Measurements from ENCODE around the gene STK32B. TPM values are rescaled to one million over a fixed set of nuclear protein-coding genes. Genes with fewer than 3 reads are reported as not detected.

STK32B gene
- total and polyA plus RNA-seq, 2 of the 4 experiments (the other 2 are of a cell fraction): 5.5 to 6.3 TPM

DNA sequence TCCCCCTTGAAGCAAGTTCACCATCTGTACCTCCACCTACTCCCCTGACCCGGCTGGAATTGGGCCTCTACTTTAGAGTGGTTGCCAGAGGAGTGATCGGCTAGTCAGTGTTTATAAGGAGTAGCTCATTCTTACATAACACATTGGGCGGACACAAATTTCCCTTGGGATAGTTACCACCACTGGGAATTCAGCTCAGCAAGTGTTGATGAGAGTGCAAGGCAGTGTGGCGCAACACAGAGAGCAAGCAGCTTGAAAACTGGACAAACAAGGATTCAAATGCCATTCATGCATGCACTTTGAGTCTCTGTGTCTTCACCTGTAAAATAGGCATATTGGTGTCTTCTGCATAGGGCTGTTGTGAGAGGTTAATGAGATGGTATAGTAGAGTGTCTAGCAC lies 92.7 kb downstream of the STK32B start:
- H3K23ac ChIP-seq (ENCODE audit: low read depth, low read length): no peak overlapping the region
- WGBS, 2 experiments (ENCODE audit: extremely low coverage in 2 of 2, insufficient read length in 1 of 2): no CpG with 5 or more reads among the region's 4 CpGs
- no peaks in the 10 kb centered on the region for H3K9me3 ChIP-seq (ENCODE audit: control insufficient read depth, insufficient read depth, low read length)
- no peak overlapping the region for H4K8ac ChIP-seq (ENCODE audit: low read depth in 2 of 2, low read length in 2 of 2)
- H4K91ac ChIP-seq (ENCODE audit: insufficient read depth, low read depth, low read length): no peak overlapping the region
- no peak overlapping the region for H3K14ac ChIP-seq (replicated peaks; ENCODE audit: low read depth, low read length)
- no peak overlapping the region for H4K5ac ChIP-seq (ENCODE audit: low read depth, low read length)
- no TSS peak for BruUV-seq (replicated peaks)
- ATAC-seq (ENCODE audit: low read depth) (no peak), DNase-seq (no peak)
- H3K56ac ChIP-seq (ENCODE audit: extremely low read depth, insufficient read depth, low read length): no peak overlapping the region
- no peak overlapping the region for H2AFZ ChIP-seq (replicated peaks; ENCODE audit: low read length, poor library complexity)
- no peaks in the 10 kb centered on the region for H3K27me3 ChIP-seq (ENCODE audit: control insufficient read depth, insufficient read depth, low read length)
- H3K4ac ChIP-seq (ENCODE audit: low read depth, low read length): no peak overlapping the region
- H3K4me2 ChIP-seq (ENCODE audit: low read depth, low read length): no peak overlapping the region
- dilution Hi-C loops (cut with HindIII; ENCODE audit: low sequenced_read_pairs, unreplicated experiment): no loop called here
- ChIA-PET POLR2A (ENCODE audit: unreplicated experiment) (interaction anchor here (1.1 kb wide), 1 partner anchor 93 kb away, joined by 4 read pairs; the partner anchor contains the start of gene STK32B), CTCF (no interaction called here)
- intact Hi-C loops (cut with micrococcal nuclease): no loop called here
- no peaks in the 10 kb centered on the region for H3K4me1 ChIP-seq (ENCODE audit: control insufficient read depth, insufficient read depth, low read length)
- H2BK15ac ChIP-seq (ENCODE audit: low read depth, low read length): no peak overlapping the region
- H3K9ac ChIP-seq (ENCODE audit: low read depth, low read length): no peak overlapping the region
- H3K36me3 ChIP-seq (ENCODE audit: control insufficient read depth, insufficient read depth, low read length): no peaks in the 10 kb centered on the region
- no peak overlapping the region for H3K27ac ChIP-seq (ENCODE audit: insufficient read depth, low read length)
- no peak overlapping the region for H2BK120ac ChIP-seq (ENCODE audit: low read depth, low read length)
- no peak overlapping the region for H3K4me3 ChIP-seq (ENCODE audit: insufficient read depth, low read depth, low read length)
- H2AK5ac ChIP-seq (ENCODE audit: low read depth, low read length): no peak overlapping the region
- TF ChIP-seq BHLHE40 (IDR thresholded peaks at IDR 0.05; ENCODE audit: low read depth, low read length): no peak
- no peak for TF ChIP-seq NFE2L2 (IDR thresholded peaks at IDR 0.05; ENCODE audit: low read depth, low read length)
- TF ChIP-seq RAD21 (IDR thresholded peaks at IDR 0.05; ENCODE audit: low read length): no peak
- TF ChIP-seq CTCF (conservative IDR thresholded peaks at IDR 0.05; ENCODE audit: low read depth, low read length): no peak
- H3K79me1 ChIP-seq (ENCODE audit: low read depth in 1 of 2, low read length in 2 of 2): 0 out of 4 replicates have a peak, but pooled peaks cover 0 to 2% of the 10 kb centered on the region in 2 experiments
- no peak overlapping the region for H2BK20ac ChIP-seq (ENCODE audit: low read depth, low read length)
- H2BK5ac ChIP-seq (ENCODE audit: low read depth, low read length, poor library complexity, severe bottlenecking): no peak overlapping the region
- in situ Hi-C loops (cut with MboI; ENCODE audit: low sequenced_read_pairs): loop anchor here (5.0 kb wide), 1 partner anchor 147 kb away; no protein-coding TSS in a partner anchor
- no peak overlapping the region for H3K18ac ChIP-seq (ENCODE audit: low read depth, low read length)
- H3K9me1 ChIP-seq (ENCODE audit: insufficient read depth, low read length): peaks cover 5% of the 10 kb centered on the region
- no peak overlapping the region for H2AK9ac ChIP-seq (replicated peaks; ENCODE audit: low read depth, low read length, poor library complexity)
- H4K20me1 ChIP-seq (ENCODE audit: insufficient read depth, low read length): no peaks in the 10 kb centered on the region
